Measurements from ENCODE around the gene DNASE1L2.

GRCh38 chr16:2237102-2237482 lies 848 bp downstream of the DNASE1L2 start:
- TF ChIP-seq CTCF (IDR thresholded peaks at IDR 0.05), result no peak
- no peak for TF ChIP-seq POLR2AphosphoS5 (IDR thresholded peaks at IDR 0.05)
- TF ChIP-seq POLR2A (IDR thresholded peaks at IDR 0.05), result no peak

Measured in suprapubic skin (tissue), 4 donors.